Stimulated activated CD8-positive, alpha-beta memory T cell treated with anti-CD3 and anti-CD28 coated beads, Interleukin-15, amount 100 ng/mL, for 4 hours (primary cell): ENCODE measurements around the gene PKLR.
A peak's percentile ranks its signal among the peaks of the same experiment; 100 is the strongest.
"Not testable (repeated sequence)": the region's sequence is repeated elsewhere in the genome, so short reads cannot be mapped to it uniquely, and the experiment has no call there.

Source experiments
- DNase-seq, 2 donors: peaks; one replicate each; pipeline ENCODE4 v3.0.0-alpha.2; 2020; ENCODE audit warnings: low read depth in 2 of 2

PKLR gene

DNA sequence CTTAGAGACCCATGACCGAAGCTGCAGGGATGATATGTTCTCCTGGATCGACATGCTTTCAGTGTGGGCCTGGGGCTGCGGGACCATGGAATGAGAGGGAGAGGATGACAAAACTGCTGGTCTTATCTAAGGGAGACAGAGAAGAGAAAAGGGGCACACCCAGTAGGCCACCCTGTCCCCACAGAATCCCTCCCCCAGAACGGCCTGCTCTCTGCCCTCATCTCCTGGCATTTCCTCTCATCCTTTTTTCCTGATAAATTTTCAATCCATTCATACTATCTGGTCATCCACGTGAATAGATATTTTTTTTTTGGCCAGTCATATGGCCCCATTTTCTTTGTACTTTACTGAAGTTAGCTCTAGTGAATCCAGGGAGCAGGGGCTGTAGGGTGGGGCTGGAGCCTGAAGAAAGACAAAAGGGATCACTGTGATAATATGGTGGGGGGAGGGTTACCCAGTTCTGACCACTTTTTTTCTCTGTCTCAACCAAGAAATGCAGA, at the start of gene PKLR:
PKLR (minus strand) TSS at position 97 of the 500 bp plus-strand sequence; CDS start at position 54, 43 bp downstream.
- no peak for DNase-seq

DNA sequence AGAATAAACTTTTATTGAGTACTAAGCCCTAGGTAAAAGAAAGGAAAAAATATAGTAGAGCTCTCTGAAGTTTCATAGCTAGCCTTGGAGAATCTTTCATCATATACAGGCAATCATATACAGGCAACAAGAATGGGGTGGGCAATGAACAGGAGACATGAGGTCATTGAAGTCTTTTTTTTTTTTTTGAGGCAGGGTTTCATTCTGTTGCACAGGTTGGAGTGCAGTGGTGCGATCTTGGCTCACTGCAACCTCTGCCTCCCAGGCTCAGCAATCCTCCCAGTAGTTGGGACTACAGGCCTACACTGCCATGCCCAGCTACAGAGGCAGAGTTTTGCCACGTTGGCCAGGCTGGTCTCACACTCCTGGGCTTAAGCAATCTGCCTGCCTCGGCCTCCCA, 41.6 kb upstream of the PKLR start:
- no peak for DNase-seq

DNA sequence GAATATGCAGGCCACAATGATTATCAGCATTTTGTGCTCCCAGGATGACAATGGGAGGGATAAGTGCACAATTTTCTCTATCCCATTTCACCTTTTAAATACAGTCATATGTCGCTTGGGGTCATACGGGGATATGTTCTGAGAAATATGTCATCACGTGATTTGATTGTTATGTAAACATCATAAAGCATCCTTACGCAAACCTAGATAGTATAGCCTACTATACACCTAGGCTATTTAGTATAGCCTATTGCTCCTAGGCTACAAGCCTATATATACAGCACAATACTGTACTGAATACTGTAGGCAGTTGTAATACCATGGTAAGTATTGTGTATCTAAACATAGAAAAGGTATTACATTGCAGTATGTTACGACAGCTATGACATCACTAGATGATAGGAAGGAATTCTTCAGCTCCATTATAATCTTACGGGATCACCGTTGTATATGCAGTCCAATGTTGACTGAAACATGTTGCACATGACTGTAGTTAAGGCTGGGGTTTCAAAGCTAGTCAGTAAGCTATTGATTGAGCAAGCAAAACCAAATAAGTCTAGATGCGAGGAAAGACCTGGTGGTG, 38.4 kb upstream of the PKLR start:
- DNase-seq = no peak

DNA sequence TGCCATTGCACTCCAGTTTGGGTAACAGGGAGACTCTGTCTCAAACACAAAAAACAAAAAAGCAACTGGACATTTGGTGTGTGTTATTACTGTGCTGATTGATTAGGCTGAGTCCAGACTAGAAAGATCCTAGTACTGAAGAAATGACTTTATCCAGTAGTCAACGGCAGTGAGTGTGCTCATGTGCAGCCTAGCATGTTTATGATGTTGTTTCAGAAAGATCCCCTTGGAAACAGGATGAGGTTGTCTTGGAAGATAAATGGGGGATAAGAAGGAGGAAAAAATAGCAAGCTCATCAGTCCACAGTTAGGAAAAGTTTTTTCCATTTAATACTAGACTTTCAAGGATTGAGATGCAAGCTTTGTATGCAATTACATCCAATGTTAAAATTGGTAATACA, 33.7 kb upstream of the PKLR start:
- no peak for DNase-seq

DNA sequence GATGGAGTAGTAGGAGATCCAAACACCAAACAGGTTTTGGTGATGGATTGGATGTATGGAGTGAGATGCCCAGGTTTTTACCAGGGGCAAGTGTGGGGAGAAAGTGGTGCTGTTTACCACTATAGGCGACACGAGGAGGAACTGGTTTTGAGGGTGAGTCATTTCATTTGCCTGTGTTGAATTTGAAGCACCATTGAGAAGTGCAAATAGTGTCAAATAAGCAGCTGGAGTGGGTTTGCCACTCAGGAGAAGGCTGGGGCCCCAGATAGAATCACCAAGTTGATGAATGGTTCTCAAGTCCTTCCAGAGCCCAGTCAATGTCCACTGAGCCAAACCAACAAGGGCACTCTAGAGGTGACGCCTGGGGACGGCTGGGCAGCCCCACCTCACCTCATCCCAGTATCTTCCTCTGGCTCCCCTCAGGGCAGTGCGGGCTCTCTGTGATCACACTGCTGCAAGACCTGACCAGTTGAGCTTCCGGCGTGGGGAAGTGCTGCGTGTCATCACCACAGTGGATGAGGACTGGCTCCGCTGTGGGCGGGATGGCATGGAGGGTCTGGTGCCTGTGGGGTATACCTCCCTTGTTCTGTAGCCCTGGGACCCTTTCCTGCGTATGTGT, 28.9 kb upstream of the PKLR start:
- DNase-seq = no peak

DNA sequence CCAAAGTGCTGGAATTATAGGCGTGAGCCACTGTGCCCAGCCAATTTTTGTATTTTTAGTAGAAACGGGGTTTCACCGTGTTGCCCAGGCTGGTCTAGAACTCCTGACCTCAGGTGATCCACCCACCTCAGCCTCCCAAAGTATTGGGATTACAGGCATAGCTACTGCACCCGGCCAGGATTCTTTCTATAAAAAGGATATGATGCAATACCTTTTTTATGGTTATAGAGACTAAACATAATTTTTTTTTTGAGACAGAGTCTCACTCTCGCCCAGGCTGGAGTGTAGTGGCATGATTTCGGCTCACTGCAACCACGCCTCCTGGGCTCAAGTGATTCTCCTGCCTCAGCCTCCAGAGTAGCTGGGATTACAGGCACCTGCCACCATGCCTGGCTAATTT, 27.6 kb upstream of the PKLR start:
- DNase-seq = not testable (repeated sequence)

DNA sequence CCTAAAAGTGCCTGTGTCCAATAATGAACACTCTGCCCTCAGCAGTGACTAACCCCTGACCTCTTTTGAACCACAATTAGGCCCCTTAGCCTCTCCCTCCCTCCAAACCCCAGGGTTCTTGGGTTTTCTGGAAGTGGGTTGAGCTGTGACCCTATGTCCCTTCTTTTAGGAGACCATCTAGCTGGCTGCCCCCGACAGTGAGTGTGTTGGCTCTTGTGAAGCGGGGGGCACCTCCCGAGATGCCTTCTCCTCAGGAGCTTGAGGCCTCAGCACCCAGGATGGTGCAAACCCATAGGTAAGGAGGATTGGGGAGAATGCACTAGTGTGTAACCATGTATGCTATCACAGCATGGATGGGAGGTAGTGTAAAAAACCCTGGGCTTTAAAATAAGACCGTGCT, 26.7 kb upstream of the PKLR start:
- no peak for DNase-seq

DNA sequence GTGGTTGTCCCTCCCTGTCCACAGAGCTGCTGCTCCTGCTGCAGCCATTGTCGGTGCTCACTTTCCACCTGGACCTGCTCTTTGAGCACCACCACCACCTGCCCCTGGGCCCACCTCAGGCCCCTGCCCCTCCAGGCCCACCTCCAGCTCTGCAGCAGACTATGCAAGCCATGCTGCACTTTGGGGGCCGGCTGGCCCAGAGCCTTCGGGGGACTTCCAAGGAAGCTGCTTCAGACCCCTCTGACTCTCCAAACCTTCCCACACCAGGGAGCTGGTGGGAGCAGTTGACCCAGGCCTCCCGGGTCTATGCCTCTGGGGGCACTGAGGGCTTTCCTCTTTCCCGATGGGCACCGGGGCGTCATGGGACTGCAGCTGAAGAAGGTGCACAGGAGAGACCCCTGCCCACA, 25.4 kb upstream of the PKLR start:
- no peak for DNase-seq

DNA sequence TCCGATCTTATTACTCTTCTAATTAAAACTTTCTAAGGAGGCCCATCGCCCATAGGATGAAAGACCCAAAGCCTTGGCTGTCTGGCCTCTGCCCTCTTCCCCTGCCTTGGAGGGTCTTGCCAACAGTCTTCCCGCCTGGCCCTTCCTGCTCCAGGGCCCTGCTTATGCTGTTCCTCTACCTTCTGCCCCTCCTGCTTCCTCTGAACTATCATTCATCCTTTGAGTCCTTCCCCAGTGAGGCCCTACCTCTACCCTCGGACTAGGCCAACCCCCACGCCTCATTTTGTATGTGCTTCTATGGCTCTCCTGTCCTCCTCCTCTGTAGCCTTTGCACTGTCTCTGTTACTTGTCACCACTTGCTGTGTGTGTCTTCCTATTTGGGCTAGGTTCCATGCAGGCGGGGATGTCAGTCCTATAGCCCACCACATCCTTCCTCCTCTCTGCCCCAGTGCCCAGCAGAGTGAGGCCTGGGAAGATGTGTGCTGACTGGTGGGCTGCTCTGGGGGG, 24.8 kb upstream of the PKLR start:
- DNase-seq = no peak

DNA sequence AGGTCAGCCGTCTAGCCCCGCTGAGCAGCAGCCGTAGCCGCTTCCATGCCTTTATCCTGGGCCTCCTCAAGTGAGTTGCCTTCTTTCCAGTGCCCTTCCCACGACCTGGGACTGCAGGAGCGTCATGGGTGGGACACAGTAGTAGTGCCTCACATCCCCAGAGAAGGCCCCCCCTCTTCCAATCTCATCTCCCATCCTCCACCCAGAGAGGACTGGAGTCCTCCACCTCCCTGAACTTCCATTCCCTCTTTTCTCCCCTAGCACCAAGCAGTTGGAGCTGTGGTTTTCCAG, 24.3 kb upstream of the PKLR start:
- DNase-seq = no peak

DNA sequence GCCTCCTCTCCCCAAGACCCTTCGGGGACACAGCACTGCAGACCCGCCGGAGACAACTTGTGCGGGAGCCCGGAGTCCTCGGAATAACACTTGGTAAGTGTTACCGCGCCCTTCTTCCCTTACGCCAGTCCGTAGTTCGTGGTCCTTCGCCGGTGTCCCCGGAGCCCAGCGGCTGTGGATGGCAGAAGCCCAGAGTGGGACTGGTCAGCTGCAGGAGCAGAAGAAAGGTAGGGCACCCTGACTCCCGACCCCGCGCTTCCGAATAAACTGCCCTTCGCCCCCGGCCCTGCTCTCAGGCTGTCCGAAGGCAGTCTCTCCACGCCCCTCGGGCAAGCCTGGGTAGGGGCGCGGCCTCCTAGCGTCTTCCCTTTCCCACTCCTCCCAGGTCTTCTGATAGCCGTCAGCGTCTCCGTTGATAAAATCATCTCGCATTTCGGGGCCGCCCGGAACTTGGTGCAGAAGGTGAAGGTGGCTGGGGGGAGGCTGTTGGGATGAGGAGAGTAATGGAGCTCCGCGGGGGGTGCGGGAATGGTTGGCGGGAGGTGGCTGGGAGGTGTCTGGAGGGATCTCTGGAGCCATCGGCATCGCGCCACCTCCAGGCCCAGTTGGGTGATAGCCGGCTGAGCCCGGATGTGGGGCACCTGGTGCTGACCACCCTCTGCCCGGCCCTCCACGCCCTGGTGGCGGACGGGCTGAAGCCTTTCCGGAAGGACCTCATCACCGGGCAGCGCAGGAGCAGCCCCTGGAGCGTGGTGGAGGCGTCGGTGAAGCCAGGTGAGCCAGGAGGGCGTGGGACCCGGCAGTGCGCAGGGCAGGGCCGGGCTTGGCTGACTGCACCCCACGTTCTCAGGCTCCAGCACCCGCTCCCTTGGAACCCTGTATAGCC, 23.7 kb upstream of the PKLR start:
- DNase-seq = no peak

DNA sequence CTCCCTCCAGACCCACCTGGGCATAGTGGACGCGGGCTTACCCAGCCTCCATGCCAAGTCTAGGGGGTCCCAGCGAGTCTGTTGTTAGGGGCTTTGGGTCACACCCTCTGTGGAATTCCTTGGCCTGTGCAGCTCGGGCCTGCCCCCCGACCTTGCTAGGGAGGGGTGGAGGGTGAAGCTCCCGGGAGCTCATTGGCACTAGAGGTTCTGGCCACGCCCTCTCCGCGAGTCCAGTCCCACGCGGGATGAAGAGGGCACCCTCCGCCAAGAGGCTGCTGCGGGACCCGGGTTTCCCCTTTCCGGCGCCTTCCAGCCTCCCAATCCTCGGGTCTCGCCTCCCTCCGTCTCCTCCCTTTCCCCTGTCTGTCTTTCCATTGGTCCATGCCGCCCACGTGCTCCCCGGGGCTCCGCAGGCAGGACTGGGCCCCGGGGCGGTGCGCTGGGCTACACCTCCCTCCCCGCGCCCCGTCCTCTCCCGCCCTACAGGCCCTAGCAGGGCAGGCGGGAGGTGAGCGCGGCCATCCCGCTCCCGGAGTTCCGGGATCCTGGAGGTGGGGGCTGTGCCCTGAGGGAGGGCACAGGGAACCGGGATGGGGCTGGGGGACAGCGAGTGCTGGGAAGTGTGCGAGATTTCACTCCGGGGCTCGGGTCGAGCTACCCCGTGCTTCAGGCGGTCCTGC, 22.9 kb upstream of the PKLR start:
- DNase-seq = peak; percentile 68 to 71

DNA sequence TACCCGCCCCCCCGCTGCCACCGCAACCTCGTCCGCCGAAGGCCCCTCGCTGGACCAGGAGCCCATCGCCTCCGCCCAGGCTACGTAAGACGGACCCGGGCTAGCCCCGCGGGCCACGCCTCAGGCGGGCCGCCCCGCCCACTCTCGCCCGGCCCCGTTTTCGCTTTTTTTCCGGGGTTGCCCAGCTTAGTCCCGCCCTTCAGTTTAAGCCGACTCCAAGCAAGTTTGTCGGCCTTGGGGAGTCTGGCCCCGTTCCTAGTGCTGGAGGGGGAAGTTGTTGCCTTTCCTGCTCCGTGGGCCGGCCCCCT, 22.4 kb upstream of the PKLR start:
- peak; percentile 56 to 59 for DNase-seq

DNA sequence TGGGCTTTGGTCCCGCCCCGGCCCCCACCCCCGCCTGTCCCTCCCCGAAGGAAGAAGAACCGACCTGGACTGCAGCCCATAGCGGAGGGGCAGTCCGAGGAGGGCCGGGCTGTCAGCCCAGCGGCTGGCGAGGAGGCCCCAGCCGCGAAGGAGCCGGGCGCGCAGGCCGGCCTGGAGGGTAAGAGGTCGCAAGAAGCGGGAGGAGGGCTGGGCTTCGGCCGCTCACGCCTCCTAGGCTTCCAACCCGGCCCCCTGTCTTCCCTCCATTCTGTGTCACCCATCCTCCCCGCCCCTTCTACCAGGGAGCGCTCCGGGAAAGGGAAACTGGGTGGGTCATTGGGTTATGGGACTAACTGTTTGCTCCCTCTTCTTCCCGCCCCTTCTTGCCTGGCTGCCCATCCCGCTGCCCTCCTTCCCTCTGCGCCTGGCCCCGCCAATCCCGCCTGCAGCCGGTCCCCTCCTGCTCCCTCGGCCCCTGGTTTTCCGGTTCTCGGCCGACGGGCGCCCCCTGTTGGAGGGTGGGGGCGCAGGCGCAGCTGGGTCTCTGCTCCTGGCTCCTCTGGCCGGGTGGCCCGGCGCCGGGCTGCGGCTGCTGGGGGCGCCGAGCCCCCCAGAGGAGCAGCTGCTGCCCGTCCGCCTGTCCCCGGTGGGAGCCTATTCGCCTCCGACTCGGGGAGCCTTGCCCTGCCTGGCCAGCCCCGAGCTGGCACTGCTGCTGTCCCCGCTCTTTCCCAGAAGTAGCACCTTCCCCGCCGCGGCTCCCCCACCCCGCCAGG, 21.9 kb upstream of the PKLR start:
- peak; percentile 51 to 64 for DNase-seq

DNA sequence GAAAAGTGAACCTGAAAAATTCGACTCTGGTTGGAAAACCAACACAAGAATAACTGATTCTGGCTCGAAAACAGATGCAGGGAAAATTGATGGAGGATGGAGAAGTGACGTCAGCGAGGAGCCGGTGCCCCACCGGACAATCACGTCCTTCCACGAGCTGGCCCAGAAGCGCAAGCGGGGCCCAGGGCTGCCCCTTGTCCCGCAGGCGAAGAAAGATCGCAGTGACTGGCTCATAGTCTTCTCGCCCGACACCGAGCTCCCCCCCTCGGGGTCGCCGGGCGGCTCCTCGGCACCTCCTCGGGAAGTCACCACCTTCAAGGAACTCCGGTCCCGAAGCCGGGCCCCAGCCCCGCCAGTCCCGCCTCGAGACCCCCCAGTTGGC, 21.3 kb upstream of the PKLR start:
- no peak for DNase-seq

DNA sequence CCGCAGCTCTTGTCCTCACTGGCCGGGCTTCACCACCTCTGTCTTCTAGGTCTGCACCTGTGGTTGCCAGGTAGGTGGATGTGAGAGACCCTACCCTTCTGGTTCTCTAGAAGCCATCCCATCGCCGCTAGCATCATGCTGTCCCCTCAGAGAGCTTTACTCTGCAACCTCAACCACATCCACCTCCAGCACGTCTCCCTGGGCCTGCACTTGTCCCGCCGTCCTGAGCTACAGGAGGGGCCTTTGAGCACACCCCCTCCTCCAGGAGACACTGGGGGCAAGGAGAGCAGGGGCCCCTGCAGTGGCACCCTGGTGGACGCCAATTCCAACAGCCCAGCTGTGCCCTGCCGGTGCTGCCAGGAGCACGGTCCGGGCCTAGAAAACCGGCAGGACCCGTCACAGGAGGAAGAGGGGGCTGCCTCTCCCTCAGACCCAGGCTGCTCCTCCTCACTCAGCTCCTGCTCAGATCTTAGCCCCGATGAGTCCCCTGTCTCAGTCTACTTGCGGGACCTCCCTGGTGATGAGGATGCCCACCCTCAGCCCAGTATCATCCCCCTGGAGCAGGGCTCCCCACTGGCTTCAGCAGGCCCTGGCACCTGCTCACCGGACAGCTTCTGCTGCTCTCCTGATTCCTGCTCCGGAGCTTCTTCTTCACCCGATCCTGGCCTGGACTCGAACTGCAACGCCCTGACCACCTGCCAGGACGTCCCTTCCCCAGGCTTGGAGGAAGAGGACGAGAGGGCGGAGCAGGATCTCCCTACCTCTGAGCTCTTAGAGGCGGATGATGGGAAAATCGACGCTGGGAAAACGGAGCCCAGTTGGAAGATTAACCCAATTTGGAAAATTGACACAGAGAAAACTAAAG, 20.6 kb upstream of the PKLR start:
- no peak for DNase-seq

DNA sequence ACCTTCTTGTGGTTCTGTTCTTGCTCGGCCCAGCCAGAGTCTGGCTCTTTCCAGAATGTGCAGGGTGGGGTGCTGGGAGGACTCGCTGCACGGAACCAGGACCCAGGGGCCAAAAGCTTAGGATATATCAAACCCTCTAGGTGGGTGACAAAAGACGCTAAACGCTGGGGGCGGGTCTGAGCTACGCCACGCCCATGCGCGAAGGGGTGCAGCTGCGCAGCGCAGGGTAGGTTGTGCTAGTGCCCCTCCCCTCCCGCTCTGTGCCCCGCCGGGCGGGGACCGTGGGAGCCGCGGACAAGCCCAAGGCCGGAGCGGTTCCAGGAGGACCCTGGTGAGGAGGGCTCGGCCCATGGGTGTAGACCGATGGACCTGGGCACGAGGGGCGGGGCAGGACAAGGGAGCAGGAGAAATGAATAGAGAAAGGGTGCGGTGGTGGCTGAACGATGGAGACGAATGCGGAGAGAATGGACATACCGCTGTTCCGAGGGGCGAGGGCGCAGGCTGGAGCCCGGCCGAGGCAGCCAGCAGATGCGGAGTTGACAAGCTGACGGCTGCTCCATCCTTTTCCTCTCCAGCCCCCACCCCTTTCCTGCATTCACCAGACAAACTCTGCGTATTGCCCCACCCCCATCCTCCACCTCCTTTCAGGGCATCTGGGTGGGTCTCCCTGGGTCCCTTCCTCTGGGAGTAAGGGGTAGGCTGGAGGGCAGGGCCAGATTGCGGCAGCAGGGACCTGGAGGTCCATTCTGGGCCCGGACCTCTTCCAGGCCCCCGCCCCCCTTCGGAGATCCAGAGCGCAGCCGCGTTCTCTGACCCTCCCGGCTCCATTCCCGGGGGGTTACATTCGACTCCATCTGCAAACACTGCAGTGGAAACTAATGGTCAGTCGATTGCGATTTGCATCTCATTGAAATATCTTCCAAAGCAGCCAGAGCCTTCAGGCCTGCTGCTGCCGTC, 19.7 kb upstream of the PKLR start, which contains the start of gene RUSC1:
RUSC1 (plus strand) TSS at position 234 of the 957 bp plus-strand sequence. CDS start 880 bp downstream, outside the sequence.
- DNase-seq = peak in 1 of 2 donors; percentile 45

DNA sequence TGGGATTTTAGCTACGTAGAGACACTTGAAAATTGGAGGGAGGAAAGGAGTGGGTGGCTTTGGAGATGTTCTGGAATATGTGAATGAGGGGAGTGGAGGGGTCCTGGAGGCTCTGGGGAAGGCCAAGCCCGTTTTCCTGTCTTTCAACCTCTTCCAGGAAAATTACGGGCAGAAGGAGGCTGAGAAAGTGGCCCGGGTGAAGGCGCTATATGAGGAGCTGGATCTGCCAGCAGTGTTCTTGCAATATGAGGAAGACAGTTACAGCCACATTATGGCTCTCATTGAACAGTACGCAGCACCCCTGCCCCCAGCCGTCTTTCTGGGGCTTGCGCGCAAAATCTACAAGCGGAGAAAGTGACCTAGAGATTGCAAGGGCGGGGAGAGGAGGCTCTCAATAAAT, 19.0 kb upstream of the PKLR start:
- no peak for DNase-seq

DNA sequence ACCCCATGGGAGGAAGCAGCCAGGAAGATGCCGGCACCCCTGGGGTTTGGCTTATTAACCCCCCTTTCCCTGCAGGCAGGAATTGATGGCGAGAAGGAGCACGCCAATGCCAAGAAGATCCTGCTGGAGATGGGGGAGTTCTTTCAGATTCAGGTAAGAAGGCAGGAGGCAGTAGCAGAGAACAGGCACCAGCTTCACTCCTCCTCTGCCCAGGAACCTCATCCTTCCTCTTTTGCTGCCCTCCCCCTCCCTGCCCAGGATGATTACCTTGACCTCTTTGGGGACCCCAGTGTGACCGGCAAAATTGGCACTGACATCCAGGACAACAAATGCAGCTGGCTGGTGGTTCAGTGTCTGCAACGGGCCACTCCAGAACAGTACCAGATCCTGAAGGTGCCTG, 18.3 kb upstream of the PKLR start:
- no peak for DNase-seq
